Gastrocnemius medialis (tissue), 4 donors: Measurements from ENCODE around the gene PNLIPRP2. TPM values are rescaled to one million over a fixed set of nuclear protein-coding genes. Genes with fewer than 3 reads are reported as not detected.

Experiments
- ATAC-seq, 2 donors: fragments of 150-250 bp; one replicate each; pipeline ENCODE4 v1.9.1; 2016
- DNase-seq, 2 donors: peaks; one replicate each; pipeline ENCODE4 v3.0.0-alpha.2; 2019
- H3K27ac ChIP-seq, 4 donors: fragments of 200-600 bp; sonication (generic); 1 replicate in 1 of 4; 2 replicates in 3 of 4; pipeline ENCODE4 v1.5.1; 2016 to 2018; ENCODE audit warnings: mild to moderate bottlenecking in 2 of 4, moderate library complexity in 1 of 4
- H3K27me3 ChIP-seq, 3 donors: fragments of 200-600 bp; sonication (generic) in 2 of 3; 1 replicate in 1 of 3; 2 replicates in 2 of 3; pipeline versions ENCODE4 v1.5.1 to v1.6.0; 2016 to 2019; ENCODE audit warnings: mild to moderate bottlenecking in 1 of 3, moderate library complexity in 1 of 3
- H3K36me3 ChIP-seq, 2 donors: fragments of 200-600 bp; sonication (generic) in 1 of 2; one replicate each; pipeline ENCODE4 v1.5.1; 2017 to 2018
- H3K4me1 ChIP-seq, 2 donors: fragments of 200-600 bp; sonication (generic) in 1 of 2; one replicate each; pipeline ENCODE4 v1.5.1; 2016 to 2017; ENCODE audit warnings: mild to moderate bottlenecking in 2 of 2
- H3K4me3 ChIP-seq, 4 donors: fragments of 200-600 bp; sonication (generic) in 3 of 4; 1 replicate in 1 of 4; 2 replicates in 3 of 4; pipeline ENCODE4 v1.5.1; 2016 to 2019; ENCODE audit warnings: mild to moderate bottlenecking in 2 of 4
- H3K9me3 ChIP-seq, 3 donors: fragments of 200-600 bp; sonication (generic) in 2 of 3; 1 replicate in 1 of 3; 2 replicates in 2 of 3; pipeline ENCODE4 v1.5.1; 2016 to 2019
- POLR2A ChIP-seq, 2 donors: fragments of 450-650 bp; IDR thresholded peaks; one replicate each; pipeline ENCODE4 v1.6.1; 2017; ENCODE audit warnings: antibody characterized with exemption in 2 of 2, mild to moderate bottlenecking in 2 of 2, moderate library complexity in 2 of 2
- in situ Hi-C, 4 donors: fragments of 200-750 bp; cut with MboI; loops; one replicate each; pipeline versions ENCODE4 v1.15.0 to v1.8.0; 2017; ENCODE audit warnings: low sequenced_read_pairs in 4 of 4
- intact Hi-C: fragments of 100-400 bp; cut with DNase I; formaldehyde crosslinking; loops from one replicate; pipeline ENCODE4 v1.15.1; 2023; ENCODE audit warnings: low total_unique reads
- total RNA-seq, 4 donors: library from RNA; depleted of rRNA; stranded (reverse); fragments of >200 nt; gene quantifications; one replicate each; pipeline versions ENCODE4 v1.1.0 to v1.2.3, GENCODE V29; 2016
- TF ChIP-seq, protein P1 (sequence below), 5 experiments: fragments of 450-650 bp in 3 of 5; fragments of 200-600 bp in 2 of 5; sonication (generic) in 2 of 5; IDR thresholded peaks in 4 of 5; conservative IDR thresholded peaks in 1 of 5; 1 replicate in 4 of 5; 2 replicates in 1 of 5; pipeline ENCODE4 v1.5.1; 2016 to 2019; ENCODE audit warnings: antibody characterized with exemption in 5 of 5, mild to moderate bottlenecking in 3 of 5, moderate library complexity in 3 of 5

The PNLIPRP2 gene
- total RNA-seq, 4 donors from 2014 or later, result not detected

DNA sequence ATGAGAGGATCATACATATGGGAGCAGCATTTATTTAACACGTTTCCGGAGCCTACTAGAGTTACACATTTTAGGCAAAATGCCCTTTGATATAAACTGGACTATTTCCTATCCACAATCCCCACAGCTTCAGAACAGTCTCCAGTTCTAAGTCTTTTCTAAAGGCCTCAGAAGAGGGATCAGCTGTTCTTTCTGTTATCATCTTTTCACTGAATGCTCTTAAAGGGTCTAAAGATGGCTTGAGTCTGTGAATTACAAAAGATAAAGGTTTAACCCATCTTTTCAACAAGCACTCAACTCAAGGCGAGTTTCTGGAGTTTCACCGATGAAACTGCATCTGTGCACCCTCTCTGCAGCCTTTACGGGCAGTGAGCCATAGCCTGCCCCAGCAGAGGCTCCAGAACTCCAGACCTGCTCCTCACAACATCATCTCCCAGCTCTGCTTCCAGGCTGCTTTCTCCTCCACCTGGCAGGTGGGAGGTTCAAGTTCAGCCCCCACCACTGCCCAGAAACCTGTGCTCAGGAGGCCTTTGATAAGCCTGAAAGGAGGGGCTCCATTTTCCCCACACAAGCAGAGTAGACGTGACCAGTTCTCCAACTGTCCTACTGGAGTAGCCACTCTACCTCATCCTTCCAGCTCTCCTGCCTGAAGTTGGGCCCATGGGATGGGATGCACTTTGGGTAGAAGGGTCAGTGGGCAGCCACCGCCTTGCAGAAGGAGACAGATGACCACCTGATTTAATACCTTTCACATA, 68.2 kb downstream of the PNLIPRP2 start:
- TF ChIP-seq POLR2A (IDR thresholded peaks at IDR 0.05), result no peak
- TF ChIP-seq, protein P1, sequence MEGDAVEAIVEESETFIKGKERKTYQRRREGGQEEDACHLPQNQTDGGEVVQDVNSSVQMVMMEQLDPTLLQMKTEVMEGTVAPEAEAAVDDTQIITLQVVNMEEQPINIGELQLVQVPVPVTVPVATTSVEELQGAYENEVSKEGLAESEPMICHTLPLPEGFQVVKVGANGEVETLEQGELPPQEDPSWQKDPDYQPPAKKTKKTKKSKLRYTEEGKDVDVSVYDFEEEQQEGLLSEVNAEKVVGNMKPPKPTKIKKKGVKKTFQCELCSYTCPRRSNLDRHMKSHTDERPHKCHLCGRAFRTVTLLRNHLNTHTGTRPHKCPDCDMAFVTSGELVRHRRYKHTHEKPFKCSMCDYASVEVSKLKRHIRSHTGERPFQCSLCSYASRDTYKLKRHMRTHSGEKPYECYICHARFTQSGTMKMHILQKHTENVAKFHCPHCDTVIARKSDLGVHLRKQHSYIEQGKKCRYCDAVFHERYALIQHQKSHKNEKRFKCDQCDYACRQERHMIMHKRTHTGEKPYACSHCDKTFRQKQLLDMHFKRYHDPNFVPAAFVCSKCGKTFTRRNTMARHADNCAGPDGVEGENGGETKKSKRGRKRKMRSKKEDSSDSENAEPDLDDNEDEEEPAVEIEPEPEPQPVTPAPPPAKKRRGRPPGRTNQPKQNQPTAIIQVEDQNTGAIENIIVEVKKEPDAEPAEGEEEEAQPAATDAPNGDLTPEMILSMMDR (IDR thresholded peaks at IDR 0.05 in 4 of 5, conservative IDR thresholded peaks at IDR 0.05 in 1 of 5), result no peak
- peaks cover 8 to 10% of the 10 kb centered on the region in 2 donors for H3K4me1 ChIP-seq
- in situ Hi-C loops (loop anchor here in 3 of 4 donors (5.0 to 25.0 kb wide), 5 partner anchors 93 to 486 kb away; no protein-coding TSS in a partner anchor), intact Hi-C loops (no loop called here)
- H3K36me3 ChIP-seq, result no peaks in the 10 kb centered on the region
- DNase-seq (no peak), ATAC-seq (no peak)
- no peak overlapping the region for H3K27ac ChIP-seq
- H3K4me3 ChIP-seq, result no peak overlapping the region
- no peaks in the 10 kb centered on the region for H3K27me3 ChIP-seq
- H3K9me3 ChIP-seq, result no peaks in the 10 kb centered on the region

DNA sequence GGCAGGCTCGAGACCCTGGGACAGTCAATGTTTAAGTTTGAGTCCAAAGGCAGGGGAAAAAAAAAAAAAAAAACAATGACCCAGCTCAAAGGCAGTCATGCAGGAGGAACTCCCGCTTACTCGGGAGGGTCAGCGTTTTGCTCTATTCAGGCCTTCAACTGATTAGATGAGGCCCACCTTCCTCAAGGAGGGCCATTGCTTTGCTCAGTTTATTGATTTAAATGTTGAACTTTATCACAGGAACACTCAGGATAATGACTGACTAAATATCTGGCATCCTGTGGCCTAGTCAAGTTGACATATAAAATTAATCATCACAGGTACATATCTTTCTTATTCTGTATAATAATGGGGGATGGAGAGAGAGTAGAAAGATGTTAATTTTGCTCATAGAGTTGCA, 69.0 kb downstream of the PNLIPRP2 start:
- intact Hi-C loops, result loop anchor here (5.0 kb wide), 1 partner anchor 48 kb away; no protein-coding TSS in a partner anchor
- TF ChIP-seq POLR2A (IDR thresholded peaks at IDR 0.05), result no peak
- TF ChIP-seq, protein P1 (IDR thresholded peaks at IDR 0.05 in 4 of 5, conservative IDR thresholded peaks at IDR 0.05 in 1 of 5), result no peak
- no peaks in the 10 kb centered on the region for H3K27me3 ChIP-seq
- DNase-seq (no peak), ATAC-seq (no peak)
- H3K36me3 ChIP-seq, result no peaks in the 10 kb centered on the region
- H3K4me1 ChIP-seq, result peaks cover 8 to 10% of the 10 kb centered on the region in 2 donors
- no peaks in the 10 kb centered on the region for H3K9me3 ChIP-seq
- H3K27ac ChIP-seq, result no peak overlapping the region
- in situ Hi-C loops, result loop anchor here (5.0 to 25.0 kb wide), 6 partner anchors 93 to 485 kb away; no protein-coding TSS in a partner anchor
- no peak overlapping the region for H3K4me3 ChIP-seq

DNA sequence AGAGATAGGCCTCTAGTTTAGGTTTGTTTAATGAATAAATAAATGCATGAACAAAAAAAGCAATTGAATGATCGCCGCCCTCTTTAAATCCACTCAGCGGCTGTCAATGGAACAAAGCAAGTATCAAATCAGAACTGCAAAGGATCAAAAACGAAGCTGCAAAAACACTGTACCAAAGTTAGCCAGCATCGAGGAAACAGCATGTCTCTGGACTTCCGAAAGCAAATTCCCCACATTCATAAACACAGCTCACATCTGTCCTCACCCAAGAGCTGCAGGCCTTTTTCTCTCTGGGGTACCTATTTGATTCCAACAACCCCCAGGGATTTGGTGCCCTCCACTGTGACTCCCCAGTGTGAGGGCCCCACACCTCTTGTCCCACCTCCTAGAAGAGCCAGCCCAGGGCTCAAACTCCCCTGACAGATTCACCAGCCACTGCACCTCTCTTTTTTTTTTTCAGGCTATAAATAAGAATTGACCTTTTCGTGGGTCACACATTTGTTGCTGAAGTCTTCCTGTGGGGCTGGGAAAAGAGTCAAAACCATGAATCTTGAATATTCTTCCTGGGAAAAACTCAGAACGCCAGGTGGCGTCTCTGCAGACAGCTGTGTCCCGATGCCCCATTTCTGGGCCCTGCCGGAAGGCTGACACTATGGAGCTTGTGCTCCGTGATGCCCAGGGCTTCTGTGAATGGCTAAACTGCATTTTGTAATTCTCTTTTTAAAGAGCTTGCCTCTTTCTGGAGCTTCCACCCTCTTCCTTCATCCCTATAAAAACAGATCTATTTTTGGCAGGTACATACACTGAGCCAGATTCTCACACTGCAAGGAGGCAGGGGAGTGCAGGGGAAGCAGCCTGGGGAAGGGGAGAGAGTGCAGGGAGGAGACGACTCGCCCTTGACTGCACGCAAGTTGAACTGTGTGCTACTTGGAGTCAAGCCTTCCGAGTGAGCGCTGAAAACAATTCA, 69.9 kb downstream of the PNLIPRP2 start:
- intact Hi-C loops (loop anchor here (5.0 kb wide), 1 partner anchor 47 kb away; no protein-coding TSS in a partner anchor), in situ Hi-C loops (loop anchor here in 2 of 4 donors (5.0 to 25.0 kb wide), 2 partner anchors 97 to 472 kb away; no protein-coding TSS in a partner anchor)
- Histone ChIP-seq H3K4me1 (peaks cover 8 to 10% of the 10 kb centered on the region in 2 donors), H3K27ac (peak overlapping the region in 2 of 4 donors; percentile 9 to 10), H3K4me3 (no peak overlapping the region), H3K9me3 (no peaks in the 10 kb centered on the region), H3K36me3 (no peaks in the 10 kb centered on the region), H3K27me3 (no peaks in the 10 kb centered on the region)
- DNase-seq, result no peak
- TF ChIP-seq, protein P1 (IDR thresholded peaks at IDR 0.05 in 4 of 5, conservative IDR thresholded peaks at IDR 0.05 in 1 of 5), result peak in 2 of 5 experiments; percentile 13 to 48
- no peak for TF ChIP-seq POLR2A (IDR thresholded peaks at IDR 0.05)
- ATAC-seq, result peak; percentile 47 to 62

DNA sequence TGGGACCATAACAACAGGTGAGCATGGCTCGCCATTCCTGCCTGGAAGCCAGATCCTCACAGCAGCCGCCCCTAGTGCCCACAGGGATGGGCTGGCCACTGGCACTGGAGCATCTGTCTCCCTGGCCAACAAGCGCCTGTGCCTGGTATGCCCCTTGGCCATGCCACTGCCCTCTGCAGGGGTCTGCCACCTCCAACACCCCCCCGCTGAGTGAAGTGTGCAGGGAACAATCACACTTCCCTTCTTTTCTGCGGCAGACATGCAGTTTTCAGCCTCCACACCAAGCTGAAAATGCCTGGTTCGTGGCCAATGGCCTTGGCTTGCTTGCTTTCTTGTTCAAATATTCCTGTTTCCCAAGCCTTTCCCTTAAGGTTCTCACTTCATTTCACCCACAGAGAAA, 70.9 kb downstream of the PNLIPRP2 start:
- H3K4me1 ChIP-seq, result peaks cover 8 to 10% of the 10 kb centered on the region in 2 donors
- peak overlapping the region in 1 of 4 donors; percentile 24 for H3K27ac ChIP-seq
- DNase-seq (no peak), ATAC-seq (no peak)
- no peak overlapping the region for H3K4me3 ChIP-seq
- no peaks in the 10 kb centered on the region for H3K36me3 ChIP-seq
- no peaks in the 10 kb centered on the region for H3K9me3 ChIP-seq
- H3K27me3 ChIP-seq, result no peaks in the 10 kb centered on the region
- TF ChIP-seq, protein P1 (IDR thresholded peaks at IDR 0.05 in 4 of 5, conservative IDR thresholded peaks at IDR 0.05 in 1 of 5), result no peak
- TF ChIP-seq POLR2A (IDR thresholded peaks at IDR 0.05), result no peak
- intact Hi-C loops (loop anchor here (5.0 kb wide), 1 partner anchor 46 kb away; no protein-coding TSS in a partner anchor), in situ Hi-C loops (loop anchor here in 2 of 4 donors (5.0 to 25.0 kb wide), 2 partner anchors 96 to 471 kb away; no protein-coding TSS in a partner anchor)
